IMR-90 (cell line): Measurements from ENCODE around the gene MLH1. TPM values are rescaled to one million over a fixed set of nuclear protein-coding genes. Genes with fewer than 3 reads are reported as not detected.

Experiments
- ATAC-seq: fragments of 200-7000 bp; cut with Tn5 transposase; 2 replicates; pipeline ENCODE4 v1.9.1; 2020; ENCODE audit warnings: low read depth, mild to moderate bottlenecking, moderate library complexity
- BruUV-seq: library from RNA; stranded (reverse); fragments of 400-500 nt; replicated peaks from 2 replicates; lab custom pipeline; 2021; lab: Mats Ljungman, UMichigan
- CTCF ChIA-PET: fragments of 300-600 bp; formaldehyde crosslinking; extraction: SDS; loops from one replicate; lab custom pipeline; 2021; ENCODE audit warnings: antibody characterized with exemption; lab: Yijun Ruan, JAX
- POLR2A ChIA-PET: fragments of 300-600 bp; sonication (Branson Sonifier 250); formaldehyde crosslinking; loops from one replicate; lab custom pipeline; 2022; ENCODE audit warnings: antibody characterized with exemption; ENCODE audit not compliant: unreplicated experiment; lab: Charles Lee
- DNase-seq: peaks from one replicate; pipeline ENCODE4 v3.0.0; 2013
- H2AFZ ChIP-seq: replicated peaks from 2 replicates; pipeline ENCODE3; 2013; ENCODE audit warnings: low read length, mild to moderate bottlenecking; ENCODE audit not compliant: poor library complexity
- H2AK5ac ChIP-seq: 2 replicates; pipeline ENCODE4 v1.6.1; 2013; ENCODE audit warnings: low read depth, low read length, inconsistent platforms
- H2AK9ac ChIP-seq: replicated peaks from 2 replicates; pipeline ENCODE3; 2013; ENCODE audit warnings: mild to moderate bottlenecking, low read depth, low read length, moderate library complexity; ENCODE audit not compliant: poor library complexity
- H2BK120ac ChIP-seq: 2 replicates; pipeline ENCODE4 v1.6.1; 2013; ENCODE audit warnings: low read depth, low read length, inconsistent platforms
- H2BK15ac ChIP-seq: 3 replicates; pipeline ENCODE4 v1.6.1; 2013; ENCODE audit warnings: low read depth, low read length, inconsistent platforms
- H2BK20ac ChIP-seq: 2 replicates; pipeline ENCODE4 v1.6.1; 2013; ENCODE audit warnings: low read depth, mild to moderate bottlenecking, inconsistent platforms, low read length, moderate library complexity
- H2BK5ac ChIP-seq: 2 replicates; pipeline ENCODE4 v1.6.1; 2013; ENCODE audit warnings: mild to moderate bottlenecking, low read depth, low read length, inconsistent platforms; ENCODE audit not compliant: poor library complexity, severe bottlenecking
- H3K14ac ChIP-seq: replicated peaks from 2 replicates; pipeline ENCODE4 v1.6.1; 2013; ENCODE audit warnings: low read depth, low read length, inconsistent platforms
- H3K18ac ChIP-seq: 2 replicates; pipeline ENCODE4 v1.6.1; 2013; ENCODE audit warnings: low read depth, low read length, control low read depth
- H3K23ac ChIP-seq: 2 replicates; pipeline ENCODE4 v1.6.1; 2013; ENCODE audit warnings: low read depth, low read length, inconsistent platforms
- H3K27ac ChIP-seq: 2 replicates; pipeline ENCODE4 v1.5.1; 2013; ENCODE audit warnings: mild to moderate bottlenecking, control low read depth, low read length; ENCODE audit not compliant: insufficient read depth
- H3K27me3 ChIP-seq: 2 replicates; pipeline ENCODE4 v1.6.1; 2013; ENCODE audit warnings: low read length; ENCODE audit not compliant: control insufficient read depth, insufficient read depth
- H3K36me3 ChIP-seq: 2 replicates; pipeline ENCODE4 v1.6.1; 2013; ENCODE audit warnings: low read length, mixed read lengths; ENCODE audit not compliant: control insufficient read depth, insufficient read depth
- H3K4ac ChIP-seq: 2 replicates; pipeline ENCODE4 v1.6.1; 2013; ENCODE audit warnings: low read depth, low read length, inconsistent platforms
- H3K4me1 ChIP-seq: 2 replicates; pipeline ENCODE4 v1.6.1; 2013; ENCODE audit warnings: low read length, mixed read lengths; ENCODE audit not compliant: control insufficient read depth, insufficient read depth
- H3K4me2 ChIP-seq: 2 replicates; pipeline ENCODE4 v1.6.1; 2013; ENCODE audit warnings: low read depth, mild to moderate bottlenecking, control low read depth, low read length, moderate library complexity
- H3K4me3 ChIP-seq: 2 replicates; pipeline ENCODE4 v1.5.1; 2013; ENCODE audit warnings: low read depth, mild to moderate bottlenecking, control low read depth, low read length, moderate library complexity; ENCODE audit not compliant: insufficient read depth
- H3K56ac ChIP-seq: 2 replicates; pipeline ENCODE4 v1.6.1; 2013; ENCODE audit warnings: low read length, inconsistent platforms; ENCODE audit not compliant: insufficient read depth; ENCODE audit errors: extremely low read depth
- H3K79me1 ChIP-seq, 2 experiments: 2 replicates each; pipeline ENCODE4 v1.6.1; 2013; ENCODE audit warnings: low read length in 2 of 2, inconsistent platforms in 1 of 2, low read depth in 1 of 2
- H3K9ac ChIP-seq: 2 replicates; pipeline ENCODE4 v1.6.1; 2013; ENCODE audit warnings: low read depth, low read length, control low read depth
- H3K9me1 ChIP-seq: 2 replicates; pipeline ENCODE4 v1.6.1; 2013; ENCODE audit warnings: low read length, inconsistent platforms; ENCODE audit not compliant: insufficient read depth
- H3K9me3 ChIP-seq: 2 replicates; pipeline ENCODE4 v1.6.1; 2013; ENCODE audit warnings: low read length; ENCODE audit not compliant: control insufficient read depth, insufficient read depth
- H4K20me1 ChIP-seq: 2 replicates; pipeline ENCODE4 v1.6.1; 2013; ENCODE audit warnings: low read length, inconsistent platforms; ENCODE audit not compliant: insufficient read depth
- H4K5ac ChIP-seq: 2 replicates; pipeline ENCODE4 v1.6.1; 2013; ENCODE audit warnings: mild to moderate bottlenecking, low read depth, low read length, control low read depth
- H4K8ac ChIP-seq, 2 experiments: 2 replicates each; pipeline ENCODE4 v1.6.1; 2013; ENCODE audit warnings: low read depth in 2 of 2, low read length in 2 of 2, control low read depth in 1 of 2, inconsistent platforms in 1 of 2
- H4K91ac ChIP-seq: 2 replicates; pipeline ENCODE4 v1.6.1; 2013; ENCODE audit warnings: low read depth, low read length, inconsistent platforms; ENCODE audit not compliant: insufficient read depth
- BHLHE40 ChIP-seq: fragments of 150-350 bp; IDR thresholded peaks from 2 replicates; pipeline ENCODE4 v1.6.1; 2016; ENCODE audit warnings: mild to moderate bottlenecking, low read depth, low read length
- CHD1 ChIP-seq: IDR thresholded peaks from 2 replicates; pipeline ENCODE4 v1.6.1; 2012; ENCODE audit warnings: low read depth, low read length, improper control_type of control experiment
- ELK1 ChIP-seq: fragments of 150-350 bp; IDR thresholded peaks from 2 replicates; pipeline ENCODE4 v1.6.1; 2016; ENCODE audit warnings: low read depth, mild to moderate bottlenecking, low read length, moderate library complexity, borderline replicate concordance
- FOS ChIP-seq: fragments of 150-350 bp; IDR thresholded peaks from 2 replicates; pipeline ENCODE4 v1.6.1; 2016; ENCODE audit warnings: low read depth, low read length
- MAFK ChIP-seq: IDR thresholded peaks from 2 replicates; pipeline ENCODE4 v1.6.1; 2012; ENCODE audit warnings: low read depth, low read length, improper control_type of control experiment
- MAZ ChIP-seq: IDR thresholded peaks from 2 replicates; pipeline ENCODE4 v1.6.1; 2012; ENCODE audit warnings: low read depth, mild to moderate bottlenecking, low read length, improper control_type of control experiment, moderate library complexity, borderline replicate concordance
- MXI1 ChIP-seq: IDR thresholded peaks from 2 replicates; pipeline ENCODE4 v1.6.1; 2012; ENCODE audit warnings: low read depth, mild to moderate bottlenecking, low read length, moderate library complexity, borderline replicate concordance
- NFE2L2 ChIP-seq: fragments of 150-350 bp; IDR thresholded peaks from 2 replicates; pipeline ENCODE4 v1.6.1; 2016; ENCODE audit warnings: low read depth, mild to moderate bottlenecking, low read length
- POLR2A ChIP-seq: IDR thresholded peaks from 2 replicates; pipeline ENCODE4 v1.6.1; 2012; ENCODE audit warnings: mild to moderate bottlenecking, low read depth, low read length
- RAD21 ChIP-seq: IDR thresholded peaks from 2 replicates; pipeline ENCODE4 v1.6.1; 2012; ENCODE audit warnings: low read length, improper control_type of control experiment
- RCOR1 ChIP-seq: IDR thresholded peaks from 2 replicates; pipeline ENCODE4 v1.6.1; 2012; ENCODE audit warnings: mild to moderate bottlenecking, low read length, improper control_type of control experiment; ENCODE audit not compliant: insufficient replicate concordance
- RFX5 ChIP-seq: IDR thresholded peaks from 2 replicates; pipeline ENCODE4 v1.8.0; 2012; ENCODE audit warnings: low read depth, mild to moderate bottlenecking, low read length, moderate library complexity
- SMC3 ChIP-seq: fragments of 150-350 bp; IDR thresholded peaks from 2 replicates; pipeline ENCODE4 v1.6.1; 2016; ENCODE audit warnings: low read depth, mild to moderate bottlenecking, antibody characterized with exemption, low read length, moderate library complexity
- whole genome bisulfite sequencing, 2 experiments: methylation state at CpG; one replicate each; pipeline versions ENCODE4 v1.1.5 to v1.1.7; 2013; ENCODE audit warnings: missing lambda C conversion rate in 2 of 2; ENCODE audit not compliant: insufficient read length in 1 of 2; ENCODE audit errors: extremely low coverage in 2 of 2; 5-methylcytosine and 5-hydroxymethylcytosine counted together
- dilution Hi-C: fragments of 300-500 bp; cut with HindIII; formaldehyde crosslinking; loops from one replicate; pipeline ENCODE4 v1.14.3; 2018; ENCODE audit warnings: low sequenced_read_pairs; ENCODE audit not compliant: unreplicated experiment
- in situ Hi-C: fragments of 300-500 bp; cut with MboI; formaldehyde crosslinking; loops from 3 replicates; pipeline ENCODE4 v1.14.3; 2019; ENCODE audit warnings: low sequenced_read_pairs, inconsistent platforms, mixed read lengths
- intact Hi-C: fragments of 100-400 bp; cut with micrococcal nuclease; formaldehyde crosslinking; loops from 2 replicates; pipeline ENCODE4 v1.10.0; 2022
- polyA plus RNA-seq, 3 experiments: library from polyadenylated mRNA; depleted of rRNA; stranded (reverse); fragments of >200 nt; gene quantifications; 2 replicates each; pipeline ENCODE4 v1.2.3, GENCODE V29; 2012; ENCODE audit warnings: low replicate concordance in 1 of 3
- total RNA-seq: library from RNA; depleted of rRNA; stranded (reverse); fragments of >200 nt; gene quantifications from 2 replicates; pipeline ENCODE4 v1.2.3, GENCODE V29; 2012
- TF ChIP-seq, protein P1 (sequence below): conservative IDR thresholded peaks from 2 replicates; pipeline ENCODE4 v1.5.1; 2012; ENCODE audit warnings: mild to moderate bottlenecking, low read depth, low read length, improper control_type of control experiment

The MLH1 gene
- total and polyA plus RNA-seq, 2 of the 4 experiments (the other 2 are of a cell fraction) = 30.2 to 54.1 TPM

DNA sequence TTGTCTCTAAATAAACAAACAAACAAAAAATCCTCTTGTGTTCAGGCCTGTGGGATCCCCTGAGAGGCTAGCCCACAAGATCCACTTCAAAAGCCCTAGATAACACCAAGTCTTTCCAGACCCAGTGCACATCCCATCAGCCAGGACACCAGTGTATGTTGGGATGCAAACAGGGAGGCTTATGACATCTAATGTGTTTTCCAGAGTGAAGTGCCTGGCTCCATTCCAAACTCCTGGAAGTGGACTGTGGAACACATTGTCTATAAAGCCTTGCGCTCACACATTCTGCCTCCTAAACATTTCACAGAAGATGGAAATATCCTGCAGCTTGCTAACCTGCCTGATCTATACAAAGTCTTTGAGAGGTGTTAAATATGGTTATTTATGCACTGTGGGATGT, 57.0 kb downstream of the MLH1 start:
- Histone ChIP-seq H2BK120ac (no peak overlapping the region), H3K4me2 (no peak overlapping the region), H3K79me1 (peaks cover 9 to 25% of the 10 kb centered on the region in 2 experiments; a peak in 3 of 4 replicates), H3K27ac (no peak overlapping the region), H2BK5ac (no peak overlapping the region), H2AK5ac (no peak overlapping the region), H3K4me3 (no peak overlapping the region), H4K8ac (no peak overlapping the region), H4K20me1 (no peaks in the 10 kb centered on the region; the same call in 1 of the 2 replicates), H3K9me3 (no peaks in the 10 kb centered on the region), H2AK9ac (no peak overlapping the region), H4K91ac (no peak overlapping the region), H3K36me3 (peaks cover 45% of the 10 kb centered on the region), H3K4ac (no peak overlapping the region), H3K4me1 (peaks cover 8% of the 10 kb centered on the region), H3K9me1 (peaks cover 9% of the 10 kb centered on the region), H3K27me3 (no peaks in the 10 kb centered on the region), H2AFZ (no peak overlapping the region), H3K9ac (no peak overlapping the region), H2BK20ac (no peak overlapping the region), H3K23ac (no peak overlapping the region), H2BK15ac (no peak overlapping the region), H3K14ac (no peak overlapping the region), H4K5ac (no peak overlapping the region), H3K56ac (no peak overlapping the region), H3K18ac (no peak overlapping the region)
- no TSS peak for BruUV-seq
- DNase-seq = no peak
- in situ Hi-C loops = no loop called here
- ChIA-PET POLR2A (no interaction called here), CTCF (interaction anchor here (0.9 kb wide), 1 partner anchor 20 kb away, joined by 4 read pairs; no protein-coding TSS in a partner anchor)
- intact Hi-C loops = no loop called here
- ATAC-seq = no peak
- TF ChIP-seq RAD21 (no peak), MXI1 (no peak), RFX5 (no peak), RCOR1 (no peak), MAZ (no peak), MAFK (no peak), SMC3 (no peak), CHD1 (no peak), ELK1 (no peak), FOS (no peak), BHLHE40 (no peak), POLR2A (no peak), NFE2L2 (no peak)
- TF ChIP-seq, protein P1, sequence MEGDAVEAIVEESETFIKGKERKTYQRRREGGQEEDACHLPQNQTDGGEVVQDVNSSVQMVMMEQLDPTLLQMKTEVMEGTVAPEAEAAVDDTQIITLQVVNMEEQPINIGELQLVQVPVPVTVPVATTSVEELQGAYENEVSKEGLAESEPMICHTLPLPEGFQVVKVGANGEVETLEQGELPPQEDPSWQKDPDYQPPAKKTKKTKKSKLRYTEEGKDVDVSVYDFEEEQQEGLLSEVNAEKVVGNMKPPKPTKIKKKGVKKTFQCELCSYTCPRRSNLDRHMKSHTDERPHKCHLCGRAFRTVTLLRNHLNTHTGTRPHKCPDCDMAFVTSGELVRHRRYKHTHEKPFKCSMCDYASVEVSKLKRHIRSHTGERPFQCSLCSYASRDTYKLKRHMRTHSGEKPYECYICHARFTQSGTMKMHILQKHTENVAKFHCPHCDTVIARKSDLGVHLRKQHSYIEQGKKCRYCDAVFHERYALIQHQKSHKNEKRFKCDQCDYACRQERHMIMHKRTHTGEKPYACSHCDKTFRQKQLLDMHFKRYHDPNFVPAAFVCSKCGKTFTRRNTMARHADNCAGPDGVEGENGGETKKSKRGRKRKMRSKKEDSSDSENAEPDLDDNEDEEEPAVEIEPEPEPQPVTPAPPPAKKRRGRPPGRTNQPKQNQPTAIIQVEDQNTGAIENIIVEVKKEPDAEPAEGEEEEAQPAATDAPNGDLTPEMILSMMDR = no peak
- dilution Hi-C loops = no loop called here
- WGBS, 2 experiments = no CpG with 5 or more reads among the region's 1 CpG
